ENCODE results near the gene INAVA. TPM values are rescaled to one million over a fixed set of nuclear protein-coding genes. Genes with fewer than 3 reads are reported as not detected.

The INAVA gene
- total and polyA plus RNA-seq, 5 donors, result not detected

DNA sequence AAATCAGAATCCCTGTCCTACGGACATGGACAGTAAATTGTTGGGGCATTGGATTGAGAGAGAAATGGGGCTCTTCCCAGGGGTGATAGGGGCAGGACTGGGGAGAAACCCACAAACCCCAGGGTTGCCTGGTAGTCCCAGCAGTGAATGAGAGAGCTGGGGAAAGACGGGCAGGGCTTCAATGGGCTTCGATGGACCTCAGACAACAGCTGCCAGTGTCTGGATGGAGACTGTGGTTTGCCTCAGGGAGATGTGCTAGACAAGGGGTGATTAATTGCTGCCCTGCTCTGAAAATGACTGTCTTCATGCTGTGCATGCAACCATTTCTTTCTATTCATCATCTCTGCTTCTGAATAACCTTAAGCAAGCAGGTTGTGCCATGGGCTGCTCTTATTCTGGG lies 14.5 kb upstream of the INAVA start:
- H3K9me3 ChIP-seq (ENCODE audit: control insufficient read depth, low read length), result no peaks in the 10 kb centered on the region
- intact Hi-C loops (cut with DNase I), result no loop called here
- no peak overlapping the region for H3K4me3 ChIP-seq (ENCODE audit: low read length)
- no peaks in the 10 kb centered on the region for H3K4me1 ChIP-seq (ENCODE audit: control insufficient read depth, insufficient read depth, low read length)
- H3K27me3 ChIP-seq (ENCODE audit: control insufficient read depth, insufficient read depth), result no peaks in the 10 kb centered on the region
- DNase-seq (no peak), ATAC-seq (no peak)
- no peak overlapping the region for H3K27ac ChIP-seq (ENCODE audit: low read length)
- 48% methylated on average over 3 of the region's 3 CpGs for WGBS

DNA sequence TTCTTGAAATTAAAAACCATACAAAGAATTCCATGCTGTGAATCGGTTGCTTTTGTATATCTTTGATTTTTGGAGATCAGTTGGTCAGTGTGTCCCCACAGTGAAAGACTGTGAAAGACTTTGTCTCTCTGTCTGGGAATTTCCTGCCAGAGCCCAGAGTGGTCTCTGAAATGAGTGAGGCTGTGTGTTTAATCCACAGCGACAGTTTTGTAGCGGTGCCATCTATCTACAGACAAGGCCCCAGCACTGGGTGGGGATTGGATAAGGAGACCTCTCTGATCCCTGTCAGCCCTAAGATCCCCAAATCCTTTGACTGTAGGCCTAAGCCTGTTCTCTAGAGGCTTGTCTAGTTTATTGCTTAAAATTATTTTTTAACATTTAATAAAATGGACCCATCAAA lies 11.6 kb upstream of the INAVA start:
- Histone ChIP-seq H3K9me3 (ENCODE audit: control insufficient read depth, low read length) (no peaks in the 10 kb centered on the region), H3K4me1 (ENCODE audit: control insufficient read depth, insufficient read depth, low read length) (no peaks in the 10 kb centered on the region), H3K4me3 (ENCODE audit: low read length) (no peak overlapping the region), H3K27ac (ENCODE audit: low read length) (no peak overlapping the region), H3K27me3 (ENCODE audit: control insufficient read depth, insufficient read depth) (no peaks in the 10 kb centered on the region)
- intact Hi-C loops (cut with DNase I), result no loop called here
- WGBS, result 82% methylated on average over 3 of the region's 3 CpGs
- DNase-seq, result no peak
- no peak for ATAC-seq

DNA sequence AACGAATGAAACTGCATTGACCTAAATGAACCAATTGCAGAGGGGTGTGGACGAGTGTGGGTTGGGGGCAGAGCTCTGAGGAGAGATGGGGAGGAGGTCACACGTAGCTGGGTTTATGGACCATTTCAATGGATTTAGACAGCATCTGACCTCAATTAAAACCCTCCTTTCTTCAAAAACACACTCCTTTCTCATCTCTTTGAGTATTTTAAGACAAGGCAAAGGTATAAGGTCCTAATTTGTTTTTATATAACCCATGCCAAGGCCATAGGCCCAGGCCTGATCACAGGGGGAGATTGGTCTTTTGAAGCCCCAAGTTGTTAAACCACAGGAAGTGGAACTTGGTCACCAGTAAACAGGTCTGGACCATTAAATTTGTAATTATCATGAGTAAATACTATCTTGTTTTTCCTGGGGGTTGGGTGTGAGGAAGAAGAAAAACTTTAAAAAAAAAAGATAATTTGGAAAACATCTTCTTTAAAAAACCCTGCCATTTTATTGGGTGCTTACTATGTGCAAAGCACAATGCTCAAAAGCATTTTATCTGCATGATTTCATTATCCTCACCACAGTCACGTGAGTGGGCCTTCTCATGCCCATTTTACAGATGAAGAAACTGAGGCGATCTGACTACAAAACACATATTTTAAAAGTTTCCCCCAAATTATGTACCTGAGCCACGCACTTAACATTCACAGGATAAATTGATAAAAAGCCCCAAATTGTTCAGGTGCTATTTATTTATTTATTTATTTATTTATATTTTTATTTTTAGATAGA lies 8.9 kb upstream of the INAVA start:
- Histone ChIP-seq H3K27me3 (ENCODE audit: control insufficient read depth, insufficient read depth) (no peaks in the 10 kb centered on the region), H3K4me1 (ENCODE audit: control insufficient read depth, insufficient read depth, low read length) (no peaks in the 10 kb centered on the region), H3K9me3 (ENCODE audit: control insufficient read depth, low read length) (no peaks in the 10 kb centered on the region), H3K27ac (ENCODE audit: low read length) (no peak overlapping the region), H3K4me3 (ENCODE audit: low read length) (no peak overlapping the region)
- DNase-seq (no peak), ATAC-seq (no peak)
- 94% methylated on average over 6 of the region's 6 CpGs for WGBS
- intact Hi-C loops (cut with DNase I), result no loop called here

DNA sequence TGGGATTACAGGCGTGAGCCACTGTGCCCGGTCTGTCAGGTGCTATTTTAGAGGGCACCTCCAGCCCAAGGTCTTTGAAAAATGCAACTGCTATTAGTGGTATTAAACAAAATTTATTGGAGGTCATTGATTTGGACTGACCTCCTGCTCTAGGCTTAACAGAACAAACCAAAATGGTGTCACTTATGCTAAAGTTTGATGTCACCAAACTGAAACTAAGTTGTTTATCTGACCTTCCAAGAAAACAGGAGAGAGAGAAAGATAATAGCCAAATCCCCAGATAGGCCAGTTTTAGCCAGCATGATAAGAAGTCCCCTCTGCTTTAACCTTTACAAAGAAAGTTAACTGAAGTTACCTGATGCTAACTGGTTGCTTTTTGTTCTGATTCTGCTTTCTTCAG lies 8.1 kb upstream of the INAVA start:
- no peak overlapping the region for H3K4me3 ChIP-seq (ENCODE audit: low read length)
- no peaks in the 10 kb centered on the region for H3K9me3 ChIP-seq (ENCODE audit: control insufficient read depth, low read length)
- no peaks in the 10 kb centered on the region for H3K27me3 ChIP-seq (ENCODE audit: control insufficient read depth, insufficient read depth)
- H3K27ac ChIP-seq (ENCODE audit: low read length), result no peak overlapping the region
- intact Hi-C loops (cut with DNase I), result no loop called here
- 92% methylated on average over 2 of the region's 2 CpGs for WGBS
- ATAC-seq, result no peak
- no peak for DNase-seq
- no peaks in the 10 kb centered on the region for H3K4me1 ChIP-seq (ENCODE audit: control insufficient read depth, insufficient read depth, low read length)

DNA sequence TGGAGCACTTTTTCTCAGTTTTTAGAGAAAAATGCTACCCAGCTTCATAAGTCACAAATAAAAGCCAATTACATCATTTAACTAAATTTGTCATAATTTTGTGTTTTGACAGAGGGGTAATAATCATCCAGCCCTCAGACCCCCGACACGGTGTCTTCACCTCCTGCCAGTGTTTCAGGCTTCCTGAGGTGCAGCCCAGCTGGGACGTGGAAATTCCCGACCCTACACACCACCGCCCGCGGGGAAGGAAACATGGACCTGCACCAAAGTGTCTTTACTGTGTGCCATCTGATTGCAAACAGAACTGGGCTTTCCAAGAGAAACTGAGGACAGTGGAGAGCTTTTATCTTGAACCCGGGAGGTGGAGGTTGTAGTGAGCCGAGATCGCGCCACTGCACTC lies 7.7 kb upstream of the INAVA start:
- H3K9me3 ChIP-seq (ENCODE audit: control insufficient read depth, low read length), result no peaks in the 10 kb centered on the region
- H3K4me3 ChIP-seq (ENCODE audit: low read length), result no peak overlapping the region
- 54% methylated on average over 11 of the region's 11 CpGs for WGBS
- no peak overlapping the region for H3K27ac ChIP-seq (ENCODE audit: low read length)
- DNase-seq (no peak), ATAC-seq (no peak)
- intact Hi-C loops (cut with DNase I), result no loop called here
- H3K4me1 ChIP-seq (ENCODE audit: control insufficient read depth, insufficient read depth, low read length), result no peaks in the 10 kb centered on the region
- H3K27me3 ChIP-seq (ENCODE audit: control insufficient read depth, insufficient read depth), result no peaks in the 10 kb centered on the region

DNA sequence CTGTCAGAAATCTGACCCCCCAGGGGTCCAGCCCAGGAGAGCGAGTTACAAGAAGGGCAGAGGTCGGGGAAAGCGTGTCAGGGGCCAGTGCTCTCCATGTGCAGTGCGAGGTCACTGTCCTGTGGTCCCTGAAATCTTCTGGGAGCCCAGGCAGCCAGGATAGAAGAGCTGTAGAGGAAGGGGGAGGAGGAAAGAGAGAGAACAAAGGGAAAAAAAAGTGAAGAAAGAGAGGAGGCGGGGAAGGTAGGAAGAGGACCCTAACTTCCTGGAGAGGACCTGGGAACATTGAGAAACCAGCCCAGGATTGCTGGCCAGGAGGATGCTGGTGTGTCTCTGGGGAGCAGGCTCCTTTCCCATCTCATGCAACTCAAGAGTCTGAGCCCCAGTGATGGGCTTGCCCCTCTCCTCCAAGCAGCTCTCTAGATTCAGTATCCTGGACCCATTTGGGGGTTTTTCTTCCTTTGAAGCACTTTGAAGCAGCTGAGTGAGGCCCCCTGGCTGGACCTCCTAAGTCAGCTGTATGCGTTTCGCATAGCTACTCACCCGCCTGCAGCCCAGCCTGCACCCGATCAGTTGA lies 6.8 kb upstream of the INAVA start:
- Histone ChIP-seq H3K9me3 (ENCODE audit: control insufficient read depth, low read length) (no peaks in the 10 kb centered on the region), H3K4me1 (ENCODE audit: control insufficient read depth, insufficient read depth, low read length) (no peaks in the 10 kb centered on the region), H3K27me3 (ENCODE audit: control insufficient read depth, insufficient read depth) (no peaks in the 10 kb centered on the region), H3K27ac (ENCODE audit: low read length) (no peak overlapping the region), H3K4me3 (ENCODE audit: low read length) (no peak overlapping the region)
- ATAC-seq, result no peak
- intact Hi-C loops (cut with DNase I), result no loop called here
- DNase-seq, result no peak
- WGBS, result 80% methylated on average over 9 of the region's 9 CpGs

DNA sequence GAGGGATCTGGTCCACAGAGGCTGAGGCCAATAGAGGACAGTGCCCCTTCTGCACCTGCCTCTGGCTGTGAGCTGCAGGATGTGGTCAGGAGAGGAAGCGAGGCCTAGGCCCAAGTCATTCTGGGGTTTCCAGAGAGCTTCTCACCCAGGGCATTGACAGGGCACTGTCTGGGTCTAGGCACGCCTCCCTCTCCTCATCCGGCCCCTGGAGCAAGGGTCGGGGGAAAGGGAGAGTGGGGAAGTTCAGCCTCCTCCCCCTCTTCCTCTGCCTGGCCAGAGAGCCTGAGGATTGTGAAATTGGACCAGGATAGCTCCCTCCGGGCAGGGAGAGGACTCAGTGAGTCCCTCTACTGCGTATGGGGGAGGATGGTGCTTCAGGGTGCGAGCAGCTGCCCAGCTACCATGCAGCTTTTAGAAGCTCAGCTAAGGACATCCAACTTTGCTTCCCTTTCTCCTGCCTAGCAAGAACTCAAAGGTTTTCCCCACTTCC lies 6.3 kb upstream of the INAVA start:
- no peaks in the 10 kb centered on the region for H3K9me3 ChIP-seq (ENCODE audit: control insufficient read depth, low read length)
- 58% methylated on average over 7 of the region's 7 CpGs for WGBS
- H3K27ac ChIP-seq (ENCODE audit: low read length), result no peak overlapping the region
- no peaks in the 10 kb centered on the region for H3K27me3 ChIP-seq (ENCODE audit: control insufficient read depth, insufficient read depth)
- ATAC-seq (peak in 1 of 2 donors; percentile 22), DNase-seq (no peak)
- no peak overlapping the region for H3K4me3 ChIP-seq (ENCODE audit: low read length)
- intact Hi-C loops (cut with DNase I), result no loop called here
- H3K4me1 ChIP-seq (ENCODE audit: control insufficient read depth, insufficient read depth, low read length), result no peaks in the 10 kb centered on the region

DNA sequence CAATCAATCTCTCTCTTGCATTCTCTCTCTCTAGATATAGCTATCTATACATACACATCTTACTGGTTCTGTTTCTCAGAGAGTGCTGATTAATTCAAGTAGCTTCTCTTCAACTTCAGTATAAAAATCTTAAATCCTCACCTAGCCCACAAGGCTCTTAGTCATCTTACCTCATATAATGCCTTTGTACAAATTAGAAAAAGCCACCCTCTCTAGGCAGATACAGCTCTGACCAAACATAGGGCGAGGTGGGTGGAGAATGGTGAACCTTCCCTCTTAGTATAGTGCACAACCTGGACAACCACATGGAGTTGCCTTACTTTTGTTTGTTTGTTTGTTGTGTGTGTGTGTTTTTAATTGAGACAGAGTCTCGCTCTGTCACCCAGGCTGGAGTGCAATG lies 5.1 kb upstream of the INAVA start:
- H3K4me3 ChIP-seq (ENCODE audit: low read length), result no peak overlapping the region
- H3K9me3 ChIP-seq (ENCODE audit: control insufficient read depth, low read length), result no peaks in the 10 kb centered on the region
- no peaks in the 10 kb centered on the region for H3K4me1 ChIP-seq (ENCODE audit: control insufficient read depth, insufficient read depth, low read length)
- ATAC-seq (no peak), DNase-seq (no peak)
- intact Hi-C loops (cut with DNase I), result no loop called here
- WGBS, result 99% methylated on average over 2 of the region's 2 CpGs
- H3K27me3 ChIP-seq (ENCODE audit: control insufficient read depth, insufficient read depth), result no peaks in the 10 kb centered on the region
- H3K27ac ChIP-seq (ENCODE audit: low read length), result no peak overlapping the region

DNA sequence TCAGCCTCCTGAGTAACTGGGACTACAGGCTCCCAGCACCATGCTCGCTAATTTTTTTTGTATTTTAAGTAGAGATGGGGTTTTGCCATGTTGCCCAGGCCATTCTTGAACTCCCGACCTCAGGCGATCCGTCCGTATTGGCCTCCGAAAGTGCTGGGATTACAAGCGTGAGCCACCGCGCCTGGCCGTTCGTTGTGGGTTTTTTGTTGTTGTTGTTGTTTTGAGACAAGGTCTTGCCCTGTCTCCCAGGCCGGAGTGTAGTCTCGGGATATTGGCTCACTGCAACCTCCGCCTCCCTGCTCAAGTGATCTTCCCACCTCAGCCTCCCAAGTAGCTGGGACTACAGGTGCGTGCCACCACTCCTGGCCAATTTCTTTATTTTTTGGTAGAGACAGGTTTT lies 4.7 kb upstream of the INAVA start:
- 98% methylated on average over 15 of the region's 15 CpGs for WGBS
- no peaks in the 10 kb centered on the region for H3K27me3 ChIP-seq (ENCODE audit: control insufficient read depth, insufficient read depth)
- no peaks in the 10 kb centered on the region for H3K9me3 ChIP-seq (ENCODE audit: control insufficient read depth, low read length)
- ATAC-seq (no peak), DNase-seq (no peak)
- intact Hi-C loops (cut with DNase I), result no loop called here
- no peaks in the 10 kb centered on the region for H3K4me1 ChIP-seq (ENCODE audit: control insufficient read depth, insufficient read depth, low read length)
- no peak overlapping the region for H3K27ac ChIP-seq (ENCODE audit: low read length)
- H3K4me3 ChIP-seq (ENCODE audit: low read length), result no peak overlapping the region

DNA sequence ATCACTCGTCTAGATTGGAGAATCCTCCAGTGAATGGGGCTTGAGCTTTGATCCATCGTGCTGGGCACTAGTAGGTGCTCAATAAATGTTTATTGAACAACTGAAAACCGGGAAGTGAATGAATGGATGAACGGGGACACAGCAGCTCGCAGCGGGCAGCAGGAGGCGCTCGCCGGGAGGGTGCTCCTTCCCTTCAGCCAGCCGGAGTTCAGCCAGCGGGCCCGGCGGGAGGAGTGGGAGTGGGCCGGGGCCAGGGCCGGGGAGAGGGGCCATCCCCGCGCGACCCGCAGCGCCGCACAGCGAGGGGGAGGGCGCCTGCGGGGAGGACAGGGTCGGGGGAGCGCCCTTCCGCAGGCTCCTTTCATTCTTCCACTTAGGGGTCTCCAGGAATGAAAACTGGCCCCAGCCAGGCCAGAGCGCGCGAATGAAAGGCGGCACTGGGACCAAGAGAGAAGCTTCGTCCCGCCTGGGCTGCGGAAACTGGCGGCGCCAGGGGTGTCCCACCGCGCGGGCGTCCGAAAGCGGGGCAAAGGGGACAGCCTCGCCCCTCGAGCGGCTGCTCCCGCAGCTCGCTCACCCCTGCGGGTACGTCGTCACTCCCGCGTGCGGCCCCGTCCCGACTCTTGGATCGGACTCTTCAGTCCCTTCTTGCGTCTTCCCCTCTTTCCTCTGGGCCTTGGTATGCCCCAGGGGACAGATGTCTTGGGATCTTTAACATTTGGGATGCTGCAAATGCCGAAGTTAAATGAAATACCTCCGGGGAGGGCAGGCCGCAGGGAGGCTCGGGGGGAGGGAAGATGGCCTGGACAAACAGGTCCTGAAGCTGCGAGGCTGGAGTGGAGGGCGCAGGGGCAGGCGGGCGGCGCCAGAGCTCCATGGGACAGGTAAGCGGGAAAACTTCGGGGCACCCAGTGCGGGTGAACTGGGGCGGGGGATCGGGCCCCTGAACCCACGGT lies 3.6 kb upstream of the INAVA start:
- 3% methylated on average over 72 of the region's 72 CpGs for WGBS
- intact Hi-C loops (cut with DNase I), result no loop called here
- no peaks in the 10 kb centered on the region for H3K9me3 ChIP-seq (ENCODE audit: control insufficient read depth, low read length)
- DNase-seq (peak in 1 of 3 donors; percentile 64), ATAC-seq (peak; percentile 17 to 71)
- no peaks in the 10 kb centered on the region for H3K4me1 ChIP-seq (ENCODE audit: control insufficient read depth, insufficient read depth, low read length)
- H3K27ac ChIP-seq (ENCODE audit: low read length), result no peak overlapping the region
- no peaks in the 10 kb centered on the region for H3K27me3 ChIP-seq (ENCODE audit: control insufficient read depth, insufficient read depth)
- H3K4me3 ChIP-seq (ENCODE audit: low read length), result peak overlapping the region; percentile 32

DNA sequence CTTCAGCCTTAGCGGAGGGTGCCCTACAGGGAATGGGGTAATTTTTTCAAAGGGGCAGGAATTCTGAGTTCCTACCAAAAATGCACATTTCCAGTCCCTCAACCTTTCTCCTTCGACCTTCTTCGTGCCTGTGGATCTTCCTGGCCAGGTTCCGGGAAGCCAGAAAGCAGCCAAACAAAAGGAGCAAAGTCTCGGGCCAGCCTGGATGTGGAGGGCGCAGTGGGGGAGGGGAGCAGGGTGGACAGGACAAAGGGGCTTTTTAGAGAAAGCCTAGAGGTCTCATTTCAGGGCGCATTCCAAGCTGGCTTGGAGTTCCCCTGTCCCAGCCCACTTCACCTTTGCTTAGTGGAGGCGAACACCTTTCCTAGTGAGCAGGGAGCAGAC lies 2.9 kb upstream of the INAVA start:
- H3K9me3 ChIP-seq (ENCODE audit: control insufficient read depth, low read length), result no peaks in the 10 kb centered on the region
- DNase-seq (no peak), ATAC-seq (no peak)
- H3K4me3 ChIP-seq (ENCODE audit: low read length), result peak overlapping the region; percentile 32
- intact Hi-C loops (cut with DNase I), result no loop called here
- H3K4me1 ChIP-seq (ENCODE audit: control insufficient read depth, insufficient read depth, low read length), result no peaks in the 10 kb centered on the region
- no peak overlapping the region for H3K27ac ChIP-seq (ENCODE audit: low read length)
- no peaks in the 10 kb centered on the region for H3K27me3 ChIP-seq (ENCODE audit: control insufficient read depth, insufficient read depth)
- WGBS, result 24% methylated on average over 8 of the region's 8 CpGs

All from right cardiac atrium (tissue), 5 donors.